Left ventricle myocardium inferior (tissue), 1 donor: ENCODE measurements around the gene DDN. TPM values are rescaled to one million over a fixed set of nuclear protein-coding genes. Genes with fewer than 3 reads are reported as not detected.

Source experiments
- DNase-seq: peaks from one replicate; pipeline ENCODE4 v3.0.0-alpha.2; 2020
- H3K27ac ChIP-seq: fragments of 200-600 bp; replicated peaks from 2 replicates; pipeline ENCODE4 v1.8.0; 2021
- H3K27me3 ChIP-seq: fragments of 200-600 bp; 2 replicates; pipeline ENCODE4 v1.8.0; 2021; ENCODE audit warnings: low read depth
- H3K36me3 ChIP-seq: fragments of 200-600 bp; 2 replicates; pipeline ENCODE4 v1.8.0; 2021
- H3K4me1 ChIP-seq: fragments of 200-600 bp; 2 replicates; pipeline ENCODE4 v1.8.0; 2021
- H3K4me3 ChIP-seq: fragments of 200-600 bp; 2 replicates; pipeline ENCODE4 v1.8.0; 2021; ENCODE audit warnings: mild to moderate bottlenecking, moderate library complexity
- H3K9me3 ChIP-seq: fragments of 200-600 bp; replicated peaks from 2 replicates; pipeline ENCODE4 v1.8.0; 2021
- CTCF ChIP-seq: fragments of 200-600 bp; IDR thresholded peaks from 2 replicates; pipeline ENCODE4 v1.8.0; 2021; ENCODE audit warnings: antibody characterized with exemption, mild to moderate bottlenecking, borderline replicate concordance
- intact Hi-C: fragments of 100-400 bp; cut with micrococcal nuclease; formaldehyde crosslinking; loops from one replicate; pipeline ENCODE4 v1.11.0; 2022
- total RNA-seq: library from RNA; stranded (reverse); fragmentation: NEBNext Ultra II Directional; extraction: Animal tissue kit (Norgen Biotek cat#: 25700); gene quantifications from one replicate; pipeline ENCODE4 v1.2.1, GENCODE V29; 2021
- donor health status: DM: no; HTN: yes; CAD: no; lungs with severe emphysema.

DDN gene
- total RNA-seq, 1 donor from 2014 or later = 1.4 TPM

GRCh38 chr12:49025463-49025862, 26.3 kb upstream of the DDN start:
- H3K36me3 ChIP-seq = peaks cover 98% of the 10 kb centered on the region

GRCh38 chr12:49024543-49024942, 25.4 kb upstream of the DDN start:
- DNase-seq = no peak
- Histone ChIP-seq H3K4me1 (peaks cover 1% of the 10 kb centered on the region), H3K36me3 (peaks cover 91% of the 10 kb centered on the region), H3K27me3 (no peaks in the 10 kb centered on the region), H3K27ac (no peak overlapping the region), H3K4me3 (no peak overlapping the region), H3K9me3 (no peaks in the 10 kb centered on the region)
- intact Hi-C loops = no loop called here
- TF ChIP-seq CTCF = no peak

More at GRCh38 chr12:49025463-49025862, 26.3 kb upstream of the DDN start:
- intact Hi-C loops = no loop called here
- no peaks in the 10 kb centered on the region for H3K4me1 ChIP-seq
- H3K27me3 ChIP-seq = no peaks in the 10 kb centered on the region
- no peaks in the 10 kb centered on the region for H3K9me3 ChIP-seq
- no peak for DNase-seq
- no peak for TF ChIP-seq CTCF
- no peak overlapping the region for H3K4me3 ChIP-seq
- no peak overlapping the region for H3K27ac ChIP-seq

- DNase-seq = no peak
- intact Hi-C loops = no loop called here
- no peaks in the 10 kb centered on the region for H3K9me3 ChIP-seq
- peaks cover 8% of the 10 kb centered on the region for H3K4me1 ChIP-seq
- no peaks in the 10 kb centered on the region for H3K27me3 ChIP-seq
- H3K36me3 ChIP-seq = peaks cover 83% of the 10 kb centered on the region
- H3K4me3 ChIP-seq = no peak overlapping the region
- TF ChIP-seq CTCF = no peak
- no peak overlapping the region for H3K27ac ChIP-seq
Observed at GRCh38 chr12:49023812-49024211, 24.6 kb upstream of the DDN start.

- peaks cover 72% of the 10 kb centered on the region for H3K36me3 ChIP-seq
- no peak overlapping the region for H3K27ac ChIP-seq
- no peaks in the 10 kb centered on the region for H3K27me3 ChIP-seq
- H3K4me1 ChIP-seq = peaks cover 17% of the 10 kb centered on the region
- H3K4me3 ChIP-seq = no peak overlapping the region
- DNase-seq = no peak
- no peaks in the 10 kb centered on the region for H3K9me3 ChIP-seq
- intact Hi-C loops = no loop called here
- TF ChIP-seq CTCF = no peak
Observed at GRCh38 chr12:49022558-49023178, 23.5 kb upstream of the DDN start.

GRCh38 chr12:49021292-49021915, 22.2 kb upstream of the DDN start:
- TF ChIP-seq CTCF = no peak
- Histone ChIP-seq H3K9me3 (no peaks in the 10 kb centered on the region), H3K27ac (no peak overlapping the region), H3K4me3 (no peak overlapping the region), H3K36me3 (peaks cover 59% of the 10 kb centered on the region), H3K27me3 (no peaks in the 10 kb centered on the region), H3K4me1 (peaks cover 29% of the 10 kb centered on the region)
- intact Hi-C loops = no loop called here
- no peak for DNase-seq
